ENCODE data around the gene VGLL4. TPM values are rescaled to one million over a fixed set of nuclear protein-coding genes. Genes with fewer than 3 reads are reported as not detected.

The VGLL4 gene
- total RNA-seq, 1 experiment from 2014 or later = 42.1 TPM

- Histone ChIP-seq H3K56ac (ENCODE audit: insufficient read length, low read depth, low read length) (no peak overlapping the region), H3K9ac (ENCODE audit: extremely low read depth, insufficient read length, low read length) (no peak overlapping the region), H4K5ac (ENCODE audit: insufficient read length, low read depth, low read length) (no peak overlapping the region), H3T11ph (ENCODE audit: low read length) (no peak overlapping the region), H3K4me2 (ENCODE audit: insufficient read depth, insufficient read length, low read length) (no peak overlapping the region), H4K20me1 (ENCODE audit: control insufficient read depth, insufficient read depth, insufficient read length) (no peaks in the 10 kb centered on the region), H3K27ac (ENCODE audit: insufficient read length, low read depth, low read length) (no peak overlapping the region), H2AK5ac (ENCODE audit: insufficient read length, low read length) (no peak overlapping the region), H3K79me2 (ENCODE audit: insufficient read depth, low read length) (no peaks in the 10 kb centered on the region), H3K27me3 (ENCODE audit: insufficient read depth, low read length) (no peaks in the 10 kb centered on the region), H4K91ac (ENCODE audit: insufficient read length, low read depth, low read length) (no peak overlapping the region), H2BK120ac (ENCODE audit: low read depth, low read length, poor library complexity, severe bottlenecking) (no peak overlapping the region), H3K79me1 (ENCODE audit: insufficient read depth, low read depth, low read length, poor library complexity, severe bottlenecking) (no peaks in the 10 kb centered on the region), H3K23ac (ENCODE audit: insufficient read length, low read depth, low read length) (no peak overlapping the region), H2BK15ac (ENCODE audit: low read depth, low read length) (no peak overlapping the region), H4K8ac (replicated peaks; ENCODE audit: insufficient read length, low read depth, low read length) (no peak overlapping the region), H3K14ac (ENCODE audit: insufficient read depth, low read length) (no peak overlapping the region), H3K23me2 (ENCODE audit: insufficient read length, low read depth, low read length, poor library complexity, severe bottlenecking) (no peaks in the 10 kb centered on the region), H3K4me1 (ENCODE audit: insufficient read depth, low read length) (no peaks in the 10 kb centered on the region), H2BK12ac (ENCODE audit: insufficient read length, low read depth, low read length) (no peak overlapping the region), H3K9me3 (ENCODE audit: control insufficient read depth, low read depth, low read length) (no peaks in the 10 kb centered on the region), H2AFZ (ENCODE audit: low read length) (no peak overlapping the region), H3K18ac (ENCODE audit: insufficient read length, low read depth, low read length) (no peak overlapping the region), H2BK5ac (ENCODE audit: insufficient read length, low read length) (no peak overlapping the region), H3K4ac (ENCODE audit: low read depth, low read length) (no peak overlapping the region), H2BK20ac (ENCODE audit: low read depth, low read length, poor library complexity, severe bottlenecking) (no peak overlapping the region)
- TF ChIP-seq CTCF (conservative IDR thresholded peaks at IDR 0.05) = no peak
- WGBS (ENCODE audit: extremely low coverage, insufficient read length, low lambda C conversion rate) = no CpG with 5 or more reads among the region's 5 CpGs
- no peak overlapping the region for H3K27ac Mint-ChIP-seq
- no peaks in the 10 kb centered on the region for H3K27me3 Mint-ChIP-seq (ENCODE audit: low read depth)
- no peak overlapping the region for H3K4me3 Mint-ChIP-seq
- H3K9me3 Mint-ChIP-seq = no peaks in the 10 kb centered on the region
- H3K4me1 Mint-ChIP-seq = no peaks in the 10 kb centered on the region
- H3K36me3 Mint-ChIP-seq (ENCODE audit: insufficient read depth in 1 of 3, low read depth in 3 of 3) = peaks cover 0 to 5% (median 2%) of the 10 kb centered on the region in 3 experiments; a peak in 4 of 7 replicates
- no peak for DNase-seq
Observed at GRCh38 chr3:11679964-11680363, 36.2 kb upstream of the VGLL4 start.

Data from H9 (cell line).